ENCODE measurements around the gene ARHGAP25. TPM values are rescaled to one million over a fixed set of nuclear protein-coding genes. Genes with fewer than 3 reads are reported as not detected.

The ARHGAP25 gene
- total and polyA plus RNA-seq, 4 donors = 17.1 to 43.0 (median 22.6) TPM

- no peak for DNase-seq
- Histone ChIP-seq H3K27ac (ENCODE audit: low read depth in 1 of 2, low read length in 1 of 2) (no peak overlapping the region), H3K4me3 (no peak overlapping the region), H3K9me3 (ENCODE audit: control insufficient read depth in 4 of 4, insufficient read depth in 3 of 4, low read length in 3 of 4) (no peaks in the 10 kb centered on the region), H3K4me1 (ENCODE audit: control insufficient read depth in 5 of 5, insufficient read depth in 5 of 5, low read length in 5 of 5) (peaks cover 0 to 11% (median 0%) of the 10 kb centered on the region in 5 donors), H3K27me3 (ENCODE audit: control insufficient read depth in 3 of 3, insufficient read depth in 3 of 3, low read length in 2 of 3) (no peaks in the 10 kb centered on the region), H3K9ac (ENCODE audit: insufficient read depth in 1 of 2, low read length in 2 of 2) (no peak overlapping the region), H3K36me3 (ENCODE audit: control insufficient read depth in 4 of 4, insufficient read depth in 4 of 4, low read length in 4 of 4) (peaks cover 0 to 9% (median 0%) of the 10 kb centered on the region in 4 donors)
- TF ChIP-seq CTCF (IDR thresholded peaks at IDR 0.05; ENCODE audit: control extremely low read depth, extremely low read depth) = no peak
- 91 to 94% methylated on average over 4 of the region's 4 CpGs for WGBS, 2 donors
- ATAC-seq (ENCODE audit: insufficient read depth, low FRiP score) = no peak
Observed at GRCh38 chr2:68792751-68793150, 58.1 kb downstream of the ARHGAP25 start.

GRCh38 chr2:68796295-68796905, 61.8 kb downstream of the ARHGAP25 start:
- ATAC-seq (ENCODE audit: insufficient read depth, low FRiP score) (no peak), DNase-seq (no peak)
- Histone ChIP-seq H3K27ac (ENCODE audit: low read depth in 1 of 2, low read length in 1 of 2) (peak overlapping the region in 1 of 2 donors; percentile 26), H3K9ac (ENCODE audit: insufficient read depth in 1 of 2, low read length in 2 of 2) (no peak overlapping the region), H3K36me3 (ENCODE audit: control insufficient read depth in 4 of 4, insufficient read depth in 4 of 4, low read length in 4 of 4) (peaks cover 0 to 3% (median 0%) of the 10 kb centered on the region in 4 donors), H3K27me3 (ENCODE audit: control insufficient read depth in 3 of 3, insufficient read depth in 3 of 3, low read length in 2 of 3) (no peaks in the 10 kb centered on the region), H3K4me3 (no peak overlapping the region), H3K9me3 (ENCODE audit: control insufficient read depth in 4 of 4, insufficient read depth in 3 of 4, low read length in 3 of 4) (no peaks in the 10 kb centered on the region), H3K4me1 (ENCODE audit: control insufficient read depth in 5 of 5, insufficient read depth in 5 of 5, low read length in 5 of 5) (peaks cover 0 to 15% (median 0%) of the 10 kb centered on the region in 5 donors)
- no peak for TF ChIP-seq CTCF (IDR thresholded peaks at IDR 0.05; ENCODE audit: control extremely low read depth, extremely low read depth)
- WGBS, 2 donors = 60 to 79% methylated on average over 3 of the region's 3 CpGs

- ATAC-seq (ENCODE audit: insufficient read depth, low FRiP score) (no peak), DNase-seq (no peak)
- TF ChIP-seq CTCF (IDR thresholded peaks at IDR 0.05; ENCODE audit: control extremely low read depth, extremely low read depth) = no peak
- no peaks in the 10 kb centered on the region for H3K27me3 ChIP-seq (ENCODE audit: control insufficient read depth in 3 of 3, insufficient read depth in 3 of 3, low read length in 2 of 3)
- H3K9ac ChIP-seq (ENCODE audit: insufficient read depth in 1 of 2, low read length in 2 of 2) = no peak overlapping the region
- peak overlapping the region in 1 of 2 donors; percentile 33 for H3K27ac ChIP-seq (ENCODE audit: low read depth in 1 of 2, low read length in 1 of 2)
- no peaks in the 10 kb centered on the region for H3K9me3 ChIP-seq (ENCODE audit: control insufficient read depth in 4 of 4, insufficient read depth in 3 of 4, low read length in 3 of 4)
- H3K36me3 ChIP-seq (ENCODE audit: control insufficient read depth in 4 of 4, insufficient read depth in 4 of 4, low read length in 4 of 4) = peaks cover 0 to 3% (median 0%) of the 10 kb centered on the region in 4 donors
- H3K4me1 ChIP-seq (ENCODE audit: control insufficient read depth in 5 of 5, insufficient read depth in 5 of 5, low read length in 5 of 5) = peaks cover 0 to 15% (median 0%) of the 10 kb centered on the region in 5 donors
- H3K4me3 ChIP-seq = no peak overlapping the region
Observed at GRCh38 chr2:68798569-68798968, 64.0 kb downstream of the ARHGAP25 start.

Data from lung (tissue), 12 donors.